HEK293T (cell line): Measurements from ENCODE around the gene ARHGEF26.

ENCODE experiments used
- ARNT ChIP-seq: fragments of 450-650 bp; IDR thresholded peaks from 2 replicates; pipeline ENCODE4 v1.6.1; 2017; ENCODE audit warnings: mild to moderate bottlenecking
- BHLHE40 ChIP-seq: fragments of 450-650 bp; IDR thresholded peaks from 2 replicates; pipeline ENCODE4 v1.6.1; 2016; ENCODE audit warnings: mild to moderate bottlenecking, moderate library complexity, borderline replicate concordance
- CTBP1 ChIP-seq: fragments of 450-650 bp; IDR thresholded peaks from 2 replicates; pipeline ENCODE4 v1.6.1; 2016; ENCODE audit warnings: borderline replicate concordance
- ELF4 ChIP-seq: fragments of 450-650 bp; IDR thresholded peaks from 2 replicates; pipeline ENCODE4 v1.6.1; 2017; ENCODE audit warnings: antibody characterized with exemption
- FOXA1 ChIP-seq: fragments of 450-650 bp; IDR thresholded peaks from 2 replicates; pipeline ENCODE4 v1.6.1; 2016; ENCODE audit warnings: mild to moderate bottlenecking
- FOXK2 ChIP-seq: fragments of 450-650 bp; IDR thresholded peaks from 2 replicates; pipeline ENCODE4 v1.6.1; 2016; ENCODE audit warnings: mild to moderate bottlenecking
- FOXM1 ChIP-seq: fragments of 450-650 bp; IDR thresholded peaks from 2 replicates; pipeline ENCODE4 v1.6.1; 2017; ENCODE audit warnings: mild to moderate bottlenecking, borderline replicate concordance
- L3MBTL2 ChIP-seq: fragments of 450-650 bp; conservative IDR thresholded peaks from 2 replicates; pipeline ENCODE4 v1.6.1; 2016; ENCODE audit warnings: mild to moderate bottlenecking
- LEF1 ChIP-seq: fragments of 450-650 bp; IDR thresholded peaks from 2 replicates; pipeline ENCODE4 v1.6.1; 2017; ENCODE audit warnings: mild to moderate bottlenecking, borderline replicate concordance
- NFRKB ChIP-seq: fragments of 450-650 bp; IDR thresholded peaks from 2 replicates; pipeline ENCODE4 v1.6.1; 2016; ENCODE audit warnings: mild to moderate bottlenecking, moderate library complexity
- PKNOX1 ChIP-seq: fragments of 450-650 bp; IDR thresholded peaks from 2 replicates; pipeline ENCODE4 v1.6.1; 2016
- SP1 ChIP-seq: fragments of 450-650 bp; IDR thresholded peaks from 2 replicates; pipeline ENCODE4 v1.6.1; 2017
- SUZ12 ChIP-seq: fragments of 450-650 bp; IDR thresholded peaks from 2 replicates; pipeline ENCODE4 v1.6.1; 2016; ENCODE audit warnings: mild to moderate bottlenecking
- TARDBP ChIP-seq: fragments of 450-650 bp; IDR thresholded peaks from 2 replicates; pipeline ENCODE4 v1.6.1; 2016

- TF ChIP-seq ARNT (no peak), FOXM1 (no peak), SUZ12 (no peak), SP1 (no peak), NFRKB (no peak), ELF4 (no peak), BHLHE40 (no peak), FOXA1 (no peak), FOXK2 (no peak), CTBP1 (no peak), TARDBP (no peak), L3MBTL2 (no peak), PKNOX1 (no peak), LEF1 (no peak)
Observed at GRCh38 chr3:154209499-154209898, 88.3 kb downstream of the ARHGEF26 start.
